HepG2 (cell line): ENCODE results near the gene ATE1. TPM values are rescaled to one million over a fixed set of nuclear protein-coding genes. Genes with fewer than 3 reads are reported as not detected.

Experiments used
- ATAC-seq: fragments of 200-7000 bp; cut with Tn5 transposase; 3 replicates; pipeline ENCODE4 v1.9.1; 2020; ENCODE audit warnings: mild to moderate bottlenecking, moderate library complexity
- BruUV-seq: library from RNA; stranded (reverse); fragments of 400-500 nt; replicated peaks from 2 replicates; lab custom pipeline; 2021; lab: Mats Ljungman, UMichigan
- CTCF ChIA-PET: fragments of 300-600 bp; formaldehyde crosslinking; extraction: SDS; loops from one replicate; lab custom pipeline; 2021; ENCODE audit warnings: low total read pairs, inconsistent platforms, low intra/inter-chr PET ratio; lab: Yijun Ruan, JAX
- POLR2A ChIA-PET: fragments of 350-600 bp; sonication (Branson Sonifier 250); formaldehyde crosslinking; loops from one replicate; lab custom pipeline; 2020; ENCODE audit warnings: antibody characterized with exemption, inconsistent platforms; lab: Yijun Ruan, JAX
- DNase-seq: peaks from one replicate; pipeline ENCODE4 v3.0.0-alpha.2; 2015; ENCODE audit warnings: low spot score
- FAIRE-seq: peaks from 3 replicates; lab custom pipeline; 2011; peaks lifted over from hg19 to GRCh38; lab: Jason Lieb, UNC
- H2AFZ ChIP-seq: one replicate; pipeline ENCODE4 v1.6.1; 2011; ENCODE audit warnings: low read length, inconsistent platforms
- H3K27ac ChIP-seq: fragments of 300-600 bp; 3 replicates; pipeline ENCODE4 v1.8.0; 2011; ENCODE audit warnings: mixed run types, mild to moderate bottlenecking, mixed read lengths, low read length, inconsistent platforms; ENCODE audit not compliant: insufficient read depth; ENCODE audit errors: extremely low read length
- H3K27me3 ChIP-seq, 2 experiments: fragments of 200-600 bp in 1 of 2; 2 replicates in 1 of 2; 3 replicates in 1 of 2; pipeline versions ENCODE4 v1.6.0 to v1.8.0; 2011; ENCODE audit warnings: low read length in 2 of 2, mild to moderate bottlenecking in 2 of 2, moderate library complexity in 2 of 2, inconsistent platforms in 1 of 2; ENCODE audit not compliant: insufficient read depth in 2 of 2, control insufficient read depth in 1 of 2
- H3K36me3 ChIP-seq, 2 experiments: fragments of 200-600 bp in 1 of 2; replicated peaks in 1 of 2; 2 replicates in 1 of 2; 3 replicates in 1 of 2; pipeline versions ENCODE4 v1.5.1 to v1.8.0; 2011; ENCODE audit warnings: low read length in 2 of 2, inconsistent platforms in 1 of 2; ENCODE audit not compliant: insufficient read depth in 2 of 2, control insufficient read depth in 1 of 2
- H3K4me1 ChIP-seq: 2 replicates; pipeline ENCODE4 v1.5.1; 2012; ENCODE audit warnings: low read length, inconsistent platforms; ENCODE audit not compliant: insufficient read depth
- H3K4me2 ChIP-seq: 2 replicates; pipeline ENCODE4 v1.6.0; 2011; ENCODE audit warnings: low read depth, low read length, inconsistent platforms
- H3K4me3 ChIP-seq, 3 experiments: fragments of 200-600 bp in 1 of 3; sonication (generic), shearing (Covaris generic) in 1 of 3; replicated peaks in 1 of 3; 2 replicates each; pipeline ENCODE4 v1.5.1; 2011 to 2016; ENCODE audit warnings: low read length in 3 of 3, inconsistent platforms in 2 of 3, low read depth in 2 of 3, mild to moderate bottlenecking in 2 of 3, control low read depth in 1 of 3, mixed read lengths in 1 of 3; ENCODE audit not compliant: insufficient read depth in 1 of 3
- H3K79me2 ChIP-seq: one replicate; pipeline ENCODE4 v1.6.1; 2011; ENCODE audit warnings: low read length, inconsistent platforms; ENCODE audit not compliant: insufficient read depth
- H3K9ac ChIP-seq: 2 replicates; pipeline ENCODE4 v1.6.0; 2011; ENCODE audit warnings: mild to moderate bottlenecking, low read depth, low read length, inconsistent platforms; ENCODE audit not compliant: insufficient read depth
- H3K9me3 ChIP-seq: 2 replicates; pipeline ENCODE4 v1.5.1; 2012; ENCODE audit warnings: mild to moderate bottlenecking, low read length
- H4K20me1 ChIP-seq: 2 replicates; pipeline ENCODE4 v1.6.0; 2011; ENCODE audit warnings: inconsistent platforms, mild to moderate bottlenecking, low read length, moderate library complexity; ENCODE audit not compliant: insufficient read depth
- BCL6 ChIP-seq: IDR thresholded peaks from 2 replicates; pipeline ENCODE4 v1.6.1; 2016; ENCODE audit warnings: missing genetic modification reagents, missing compliant biosample characterization
- BHLHE40 ChIP-seq: IDR thresholded peaks from 2 replicates; pipeline ENCODE4 v1.6.1; 2011; ENCODE audit warnings: low read length, improper control_type of control experiment
- CEBPG ChIP-seq: IDR thresholded peaks from 2 replicates; pipeline ENCODE4 v1.6.1; 2016
- ETV5 ChIP-seq: IDR thresholded peaks from 2 replicates; pipeline ENCODE4 v1.6.1; 2018; ENCODE audit warnings: missing biosample characterization, missing genetic modification reagents, inconsistent platforms, borderline replicate concordance
- HNF4A ChIP-seq: sonication (generic); formaldehyde crosslinking; IDR thresholded peaks from 2 replicates; pipeline ENCODE4 v1.4.0; 2020; ENCODE audit warnings: missing genetic modification reagents
- HNF4G ChIP-seq, 2 experiments: sonication (generic) in 1 of 2; formaldehyde crosslinking in 1 of 2; IDR thresholded peaks; 2 replicates each; pipeline versions ENCODE4 v1.4.0 to v1.6.1; 2011 to 2020; ENCODE audit warnings: borderline replicate concordance in 2 of 2, low read depth in 2 of 2, mild to moderate bottlenecking in 2 of 2, low read length in 1 of 2, missing genetic modification reagents in 1 of 2, moderate library complexity in 1 of 2
- MED1 ChIP-seq: sonication (generic); formaldehyde crosslinking; IDR thresholded peaks from 2 replicates; pipeline ENCODE4 v1.4.0; 2020; ENCODE audit warnings: missing genetic modification reagents
- RBM39 ChIP-seq: fragments of 200-400 bp; formaldehyde crosslinking; IDR thresholded peaks from one replicate; pipeline ENCODE4 v1.6.1; 2018; ENCODE audit warnings: antibody characterized with exemption, mild to moderate bottlenecking, low read depth, low read length; ENCODE audit not compliant: poor library complexity, severe bottlenecking
- SIX4 ChIP-seq: sonication (generic); formaldehyde crosslinking; IDR thresholded peaks from 2 replicates; pipeline ENCODE4 v1.4.0; 2020; ENCODE audit warnings: missing genetic modification reagents
- SNRNP70 ChIP-seq: fragments of 200-400 bp; formaldehyde crosslinking; IDR thresholded peaks from 2 replicates; pipeline ENCODE4 v1.6.1; 2017; ENCODE audit warnings: mild to moderate bottlenecking, low read depth, low read length, moderate library complexity
- THYN1 ChIP-seq: sonication (generic); formaldehyde crosslinking; IDR thresholded peaks from 2 replicates; pipeline ENCODE4 v1.8.1; 2023; ENCODE audit warnings: low read depth, mild to moderate bottlenecking, moderate library complexity, missing genetic modification reagents, borderline replicate concordance
- ZNF646 ChIP-seq: sonication (generic); formaldehyde crosslinking; IDR thresholded peaks from 2 replicates; pipeline ENCODE4 v1.9.0; 2021; ENCODE audit warnings: mild to moderate bottlenecking, missing genetic modification reagents
- ZSCAN12 ChIP-seq: sonication (generic); formaldehyde crosslinking; IDR thresholded peaks from 2 replicates; pipeline ENCODE4 v1.9.0; 2021; ENCODE audit warnings: mild to moderate bottlenecking, missing genetic modification reagents
- WGBS: methylation state at CpG from one replicate; pipeline ENCODE4 v1.1.6; 2017; ENCODE audit warnings: low lambda C conversion rate; 5-methylcytosine and 5-hydroxymethylcytosine counted together
- in situ Hi-C: cut with HindIII; loops from 2 replicates; pipeline ENCODE4 v1.10.0; 2017; ENCODE audit warnings: low pct_unique_long_range_greater_than_20kb; ENCODE audit not compliant: extremely low pct_ligation_motif_present
- intact Hi-C: fragments of 100-400 bp; cut with micrococcal nuclease; formaldehyde crosslinking; loops from one replicate; pipeline ENCODE4 v1.10.0; 2022; ENCODE audit not compliant: unreplicated experiment
- polyA plus RNA-seq, 8 experiments: library from polyadenylated mRNA; depleted of rRNA in 3 of 8; stranded (reverse) in 7 of 8; unstranded in 1 of 8; fragments of >200 nt; fragmentation: Illumina TruSeq in 4 of 8; extraction: Trizol in 4 of 8; gene quantifications; 2 replicates each; pipeline versions ENCODE4 v1.2.1 to v1.2.3, GENCODE V29; 2011 to 2016; ENCODE audit warnings: low read depth in 4 of 8, missing spikeins in 1 of 8, mixed read lengths in 1 of 8; ENCODE audit not compliant: insufficient read depth in 1 of 8
- total RNA-seq, 5 experiments: library from RNA; depleted of rRNA; stranded (reverse); fragments of >200 nt; fragmentation: Illumina TruSeq; extraction: Trizol; gene quantifications; 2 replicates each; pipeline ENCODE4 v1.2.3, GENCODE V29; 2016; ENCODE audit warnings: low read depth in 1 of 5

Gene ATE1
- total and polyA plus RNA-seq, 2 of the 13 experiments (the other 11 are each of a cell fraction or from before 2014, with no cell fraction given), result 17.5 to 42.2 TPM

GRCh38 chr10:121927841-121928527, at the start of gene ATE1 (continued):
- TF ChIP-seq ZNF646 (CRISPR knock-in tag), result peak; percentile 18; the same call in 1 of the 2 replicates
- no peak for TF ChIP-seq ZSCAN12 (CRISPR knock-in tag)
- no peak; the same call in 1 of the 2 replicates for TF ChIP-seq HNF4G (IDR thresholded peaks at IDR 0.05; ENCODE audit: borderline replicate concordance, low read depth, low read length)
- no peak for TF ChIP-seq HNF4G (CRISPR knock-in tag; IDR thresholded peaks at IDR 0.05; ENCODE audit: borderline replicate concordance, low read depth)
- TF ChIP-seq, all 625 proteins: peak for 225

DNA sequence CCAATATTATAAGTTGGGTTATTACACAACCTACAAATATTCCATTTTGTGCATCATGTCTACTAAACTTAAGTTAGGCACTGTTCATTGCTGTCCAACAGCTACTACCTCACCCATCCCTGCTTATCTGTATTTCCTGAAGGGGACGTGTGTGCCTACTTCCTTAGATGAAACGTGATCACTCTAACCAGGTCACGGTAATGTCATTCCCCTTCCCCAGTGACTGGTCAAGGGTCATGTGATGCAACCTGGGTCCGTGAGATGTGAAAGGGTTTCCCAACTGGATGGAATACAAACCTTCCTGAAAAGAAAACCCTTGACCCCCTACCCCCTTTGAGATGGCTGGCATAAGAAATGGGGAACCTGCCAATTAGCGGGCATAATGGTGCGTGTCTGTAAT, 48.8 kb upstream of the ATE1 start:
- ATAC-seq (no peak), FAIRE-seq (peak; percentile 55), DNase-seq (peak; percentile 56)
- Histone ChIP-seq H2AFZ (no peak overlapping the region), H3K4me1 (peaks cover 27% of the 10 kb centered on the region), H3K79me2 (peaks cover 15% of the 10 kb centered on the region), H4K20me1 (no peaks in the 10 kb centered on the region), H3K27ac (no peak overlapping the region), H3K4me2 (no peak overlapping the region), H3K4me3 (no peak overlapping the region), H3K36me3 (peaks cover 0 to under 1% of the 10 kb centered on the region in 2 experiments; a peak in 1 of 5 replicates), H3K27me3 (no peaks in the 10 kb centered on the region), H3K9ac (no peak overlapping the region), H3K9me3 (peaks cover 4% of the 10 kb centered on the region; the same call in 1 of the 2 replicates)
- POLR2A ChIA-PET, result no interaction called here
- intact Hi-C loops (no loop called here), in situ Hi-C loops (no loop called here)
- BruUV-seq, result no TSS peak
- WGBS, result 53% methylated on average over 6 of the region's 6 CpGs
- CTCF ChIA-PET, result no interaction called here
- peak; percentile 84 for TF ChIP-seq HNF4A (CRISPR knock-in tag)
- TF ChIP-seq ETV5, result peak; percentile 24; the same call in 1 of the 2 replicates
- TF ChIP-seq THYN1 (CRISPR knock-in tag), result no peak
- peak; percentile 80 for TF ChIP-seq BHLHE40
- TF ChIP-seq BCL6 (CRISPR knock-in tag), result peak; percentile 79
- TF ChIP-seq SIX4, result 0 out of 2 replicates have a peak, but pooled peaks have one; percentile 18
- no peak for TF ChIP-seq RBM39
- peak; percentile 33; the same call in 1 of the 2 replicates for TF ChIP-seq MED1 (CRISPR knock-in tag)
- no peak for TF ChIP-seq SNRNP70
- TF ChIP-seq CEBPG (CRISPR knock-in tag), result peak; percentile 68
